GM23338 (cell line): Measurements from ENCODE around the gene GGTLC2. TPM values are rescaled to one million over a fixed set of nuclear protein-coding genes. Genes with fewer than 3 reads are reported as not detected.

Experiments used
- ATAC-seq: fragments of 200-7000 bp; cut with Tn5 transposase; 3 replicates; pipeline ENCODE4 v1.9.1; 2020
- DNase-seq: peaks from one replicate; pipeline ENCODE4 v3.0.0-alpha.2; 2015; ENCODE audit warnings: low spot score
- H2AFZ ChIP-seq: fragments of 200-600 bp; sonication (generic); 2 replicates; pipeline ENCODE4 v1.8.0; 2016; ENCODE audit warnings: antibody characterized with exemption, mild to moderate bottlenecking, moderate library complexity
- H3F3A ChIP-seq: fragments of 200-600 bp; sonication (generic); replicated peaks from 2 replicates; pipeline ENCODE4 v1.8.0; 2017; ENCODE audit warnings: antibody characterized with exemption, mixed run types, low read depth
- H3K27ac ChIP-seq: fragments of 200-600 bp; sonication (generic); 2 replicates; pipeline ENCODE4 v1.6.1; 2016; ENCODE audit warnings: low read depth
- H3K27me3 ChIP-seq: fragments of 200-600 bp; sonication (generic); 2 replicates; pipeline ENCODE4 v1.8.0; 2016; ENCODE audit warnings: mild to moderate bottlenecking, mixed run types, moderate library complexity; ENCODE audit not compliant: insufficient read depth
- H3K36me3 ChIP-seq: fragments of 200-600 bp; sonication (generic); 2 replicates; pipeline ENCODE4 v1.8.0; 2016; ENCODE audit warnings: mild to moderate bottlenecking; ENCODE audit not compliant: insufficient read depth
- H3K4me1 ChIP-seq: fragments of 200-600 bp; sonication (generic); 2 replicates; pipeline ENCODE4 v1.8.0; 2016; ENCODE audit warnings: mild to moderate bottlenecking, moderate library complexity; ENCODE audit not compliant: insufficient read depth
- H3K4me2 ChIP-seq: fragments of 200-600 bp; sonication (generic); 2 replicates; pipeline ENCODE4 v1.7.1; 2017; ENCODE audit warnings: mixed run types
- H3K4me3 ChIP-seq: fragments of 200-600 bp; sonication (generic); 2 replicates; pipeline ENCODE4 v1.6.1; 2016; ENCODE audit warnings: mixed run types
- H3K79me2 ChIP-seq: fragments of 200-600 bp; sonication (generic); replicated peaks from 2 replicates; pipeline ENCODE4 v1.8.0; 2017; ENCODE audit warnings: mild to moderate bottlenecking; ENCODE audit not compliant: insufficient read depth
- H3K9me2 ChIP-seq: fragments of 200-600 bp; sonication (generic); 2 replicates; pipeline ENCODE4 v1.8.0; 2017; ENCODE audit not compliant: insufficient read depth
- H4K20me1 ChIP-seq: fragments of 200-600 bp; sonication (generic); replicated peaks from 2 replicates; pipeline ENCODE4 v1.8.0; 2017; ENCODE audit warnings: mild to moderate bottlenecking; ENCODE audit not compliant: insufficient read depth
- H3K27ac Mint-ChIP-seq: 2 replicates; pipeline ENCODE4 v1.8.0; 2020; ENCODE audit warnings: inconsistent platforms, mild to moderate bottlenecking, moderate library complexity, mixed read lengths
- H3K27me3 Mint-ChIP-seq: 3 replicates; pipeline ENCODE4 v1.8.0; 2022; ENCODE audit warnings: low read depth, mild to moderate bottlenecking, moderate library complexity, mixed read lengths, inconsistent platforms; ENCODE audit not compliant: insufficient read depth, poor library complexity
- H3K36me3 Mint-ChIP-seq: 3 replicates; pipeline ENCODE4 v1.8.0; 2021; ENCODE audit warnings: low read depth, mild to moderate bottlenecking, inconsistent platforms, moderate library complexity, mixed read lengths
- H3K4me1 Mint-ChIP-seq: 3 replicates; pipeline ENCODE4 v1.8.0; 2020; ENCODE audit warnings: mild to moderate bottlenecking, inconsistent platforms, mixed read lengths
- H3K4me3 Mint-ChIP-seq: 3 replicates; pipeline ENCODE4 v1.8.0; 2021; ENCODE audit warnings: moderate library complexity, mild to moderate bottlenecking, inconsistent platforms, mixed read lengths
- H3K9me3 Mint-ChIP-seq: 3 replicates; pipeline ENCODE4 v1.8.0; 2020; ENCODE audit warnings: moderate library complexity, mild to moderate bottlenecking, inconsistent platforms, mixed read lengths
- CREB1 ChIP-seq: fragments of 250-450 bp; sonication (Bioruptor Pico); IDR thresholded peaks from 2 replicates; pipeline ENCODE4 v1.5.0; 2020; ENCODE audit warnings: low read depth, mild to moderate bottlenecking, moderate library complexity
- EZH2 ChIP-seq: fragments of 200-600 bp; sonication (generic); IDR thresholded peaks from one replicate; pipeline ENCODE4 v1.8.0; 2017; ENCODE audit warnings: antibody characterized with exemption, mild to moderate bottlenecking, low read depth; ENCODE audit not compliant: unreplicated experiment
- EZH2phosphoT487 ChIP-seq: fragments of 200-600 bp; sonication (generic); IDR thresholded peaks from one replicate; pipeline ENCODE4 v1.8.1; 2018; ENCODE audit warnings: antibody characterized with exemption; ENCODE audit not compliant: unreplicated experiment
- JUNB ChIP-seq: IDR thresholded peaks from one replicate; pipeline ENCODE4 v1.6.1; 2016; ENCODE audit warnings: antibody characterized with exemption; ENCODE audit not compliant: unreplicated experiment
- NANOG ChIP-seq: IDR thresholded peaks from 2 replicates; pipeline ENCODE4 v1.6.1; 2016; ENCODE audit warnings: antibody characterized with exemption, borderline replicate concordance
- POLR2AphosphoS5 ChIP-seq: IDR thresholded peaks from 2 replicates; pipeline ENCODE4 v1.6.1; 2016; ENCODE audit warnings: antibody characterized with exemption, low read depth
- STAT1 ChIP-seq: IDR thresholded peaks from one replicate; pipeline ENCODE4 v1.6.1; 2016; ENCODE audit warnings: antibody characterized with exemption; ENCODE audit not compliant: unreplicated experiment
- ZNF114 ChIP-seq: fragments of 250-450 bp; sonication (Bioruptor Pico); IDR thresholded peaks from 2 replicates; pipeline ENCODE4 v1.5.0; 2020; ENCODE audit warnings: mild to moderate bottlenecking, moderate library complexity
- ZNF331 ChIP-seq: fragments of 250-450 bp; sonication (Bioruptor Pico); IDR thresholded peaks from 2 replicates; pipeline ENCODE4 v1.5.0; 2020; ENCODE audit warnings: low read depth, mild to moderate bottlenecking, moderate library complexity
- polyA plus RNA-seq: library from polyadenylated mRNA; unstranded; fragments of >200 nt; fragmentation: Nextera tagmentation; extraction: Ambion mirVana; gene quantifications from 2 replicates; pipeline ENCODE4 v1.2.1, GENCODE V29; 2016
- total RNA-seq: library from RNA; depleted of rRNA; stranded (reverse); fragments of >200 nt; shearing (Covaris generic); gene quantifications from 2 replicates; pipeline ENCODE4 v1.2.3, GENCODE V29; 2014
- TF ChIP-seq, protein P1 (sequence below), 2 experiments: fragments of 200-600 bp in 1 of 2; sonication (generic) in 1 of 2; conservative IDR thresholded peaks; 2 replicates each; pipeline versions ENCODE4 v1.5.1 to v1.6.1; 2016 to 2017; ENCODE audit warnings: antibody characterized with exemption in 2 of 2, low read depth in 2 of 2, mild to moderate bottlenecking in 2 of 2, moderate library complexity in 1 of 2
- TF ChIP-seq, protein P2 (sequence below): fragments of 250-450 bp; sonication (Bioruptor Pico); IDR thresholded peaks from 2 replicates; pipeline ENCODE4 v1.5.0; 2020; ENCODE audit warnings: mild to moderate bottlenecking, moderate library complexity
- TF ChIP-seq, protein P3 (sequence below): IDR thresholded peaks from one replicate; pipeline ENCODE4 v1.6.1; 2018; ENCODE audit warnings: antibody characterized with exemption; ENCODE audit not compliant: unreplicated experiment
- TF ChIP-seq, protein P4 (sequence below): IDR thresholded peaks from 2 replicates; pipeline ENCODE4 v1.6.1; 2016; ENCODE audit warnings: antibody characterized with exemption

The GGTLC2 gene
- total and polyA plus RNA-seq, 2 experiments from 2014 or later: not detected

DNA sequence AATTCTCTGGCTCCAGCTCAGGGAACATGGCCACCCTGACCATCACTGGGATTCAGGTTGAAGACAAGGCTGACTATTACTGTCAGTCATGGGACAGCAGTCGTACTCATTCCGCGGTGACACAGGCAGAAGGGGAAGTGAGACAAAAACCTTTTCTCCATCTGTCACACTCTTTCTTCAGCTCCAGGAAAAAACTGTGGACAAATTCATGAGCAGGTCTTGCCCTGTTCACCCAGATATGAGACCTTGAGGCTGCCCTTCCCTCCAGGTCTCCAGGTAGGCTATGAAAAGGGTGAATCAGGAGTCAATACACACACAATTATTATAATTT, 39.4 kb upstream of the GGTLC2 start:
- peaks cover 3% of the 10 kb centered on the region; the same call in 2 of the 3 replicates for H3K9me3 Mint-ChIP-seq
- Histone ChIP-seq H4K20me1 (no peaks in the 10 kb centered on the region), H3K4me3 (no peak overlapping the region), H3K27me3 (peaks cover 99% of the 10 kb centered on the region), H3K9me2 (peaks cover 10% of the 10 kb centered on the region), H2AFZ (no peak overlapping the region), H3F3A (no peaks in the 10 kb centered on the region), H3K27ac (no peak overlapping the region), H3K36me3 (no peaks in the 10 kb centered on the region), H3K4me1 (no peaks in the 10 kb centered on the region), H3K4me2 (no peak overlapping the region), H3K79me2 (no peaks in the 10 kb centered on the region)
- DNase-seq (no peak), ATAC-seq (no peak)
- H3K4me1 Mint-ChIP-seq: peaks cover 14% of the 10 kb centered on the region
- TF ChIP-seq, protein P1, sequence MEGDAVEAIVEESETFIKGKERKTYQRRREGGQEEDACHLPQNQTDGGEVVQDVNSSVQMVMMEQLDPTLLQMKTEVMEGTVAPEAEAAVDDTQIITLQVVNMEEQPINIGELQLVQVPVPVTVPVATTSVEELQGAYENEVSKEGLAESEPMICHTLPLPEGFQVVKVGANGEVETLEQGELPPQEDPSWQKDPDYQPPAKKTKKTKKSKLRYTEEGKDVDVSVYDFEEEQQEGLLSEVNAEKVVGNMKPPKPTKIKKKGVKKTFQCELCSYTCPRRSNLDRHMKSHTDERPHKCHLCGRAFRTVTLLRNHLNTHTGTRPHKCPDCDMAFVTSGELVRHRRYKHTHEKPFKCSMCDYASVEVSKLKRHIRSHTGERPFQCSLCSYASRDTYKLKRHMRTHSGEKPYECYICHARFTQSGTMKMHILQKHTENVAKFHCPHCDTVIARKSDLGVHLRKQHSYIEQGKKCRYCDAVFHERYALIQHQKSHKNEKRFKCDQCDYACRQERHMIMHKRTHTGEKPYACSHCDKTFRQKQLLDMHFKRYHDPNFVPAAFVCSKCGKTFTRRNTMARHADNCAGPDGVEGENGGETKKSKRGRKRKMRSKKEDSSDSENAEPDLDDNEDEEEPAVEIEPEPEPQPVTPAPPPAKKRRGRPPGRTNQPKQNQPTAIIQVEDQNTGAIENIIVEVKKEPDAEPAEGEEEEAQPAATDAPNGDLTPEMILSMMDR (conservative IDR thresholded peaks at IDR 0.05; ENCODE audit: low read depth in 2 of 2): no peak
- TF ChIP-seq CREB1 (CRISPR knock-in tag) (no peak), ZNF331 (CRISPR knock-in tag) (no peak), JUNB (no peak), STAT1 (no peak), EZH2phosphoT487 (no peak), NANOG (no peak), ZNF114 (CRISPR knock-in tag) (no peak), POLR2AphosphoS5 (no peak), EZH2 (no peak)
- TF ChIP-seq, protein P2, sequence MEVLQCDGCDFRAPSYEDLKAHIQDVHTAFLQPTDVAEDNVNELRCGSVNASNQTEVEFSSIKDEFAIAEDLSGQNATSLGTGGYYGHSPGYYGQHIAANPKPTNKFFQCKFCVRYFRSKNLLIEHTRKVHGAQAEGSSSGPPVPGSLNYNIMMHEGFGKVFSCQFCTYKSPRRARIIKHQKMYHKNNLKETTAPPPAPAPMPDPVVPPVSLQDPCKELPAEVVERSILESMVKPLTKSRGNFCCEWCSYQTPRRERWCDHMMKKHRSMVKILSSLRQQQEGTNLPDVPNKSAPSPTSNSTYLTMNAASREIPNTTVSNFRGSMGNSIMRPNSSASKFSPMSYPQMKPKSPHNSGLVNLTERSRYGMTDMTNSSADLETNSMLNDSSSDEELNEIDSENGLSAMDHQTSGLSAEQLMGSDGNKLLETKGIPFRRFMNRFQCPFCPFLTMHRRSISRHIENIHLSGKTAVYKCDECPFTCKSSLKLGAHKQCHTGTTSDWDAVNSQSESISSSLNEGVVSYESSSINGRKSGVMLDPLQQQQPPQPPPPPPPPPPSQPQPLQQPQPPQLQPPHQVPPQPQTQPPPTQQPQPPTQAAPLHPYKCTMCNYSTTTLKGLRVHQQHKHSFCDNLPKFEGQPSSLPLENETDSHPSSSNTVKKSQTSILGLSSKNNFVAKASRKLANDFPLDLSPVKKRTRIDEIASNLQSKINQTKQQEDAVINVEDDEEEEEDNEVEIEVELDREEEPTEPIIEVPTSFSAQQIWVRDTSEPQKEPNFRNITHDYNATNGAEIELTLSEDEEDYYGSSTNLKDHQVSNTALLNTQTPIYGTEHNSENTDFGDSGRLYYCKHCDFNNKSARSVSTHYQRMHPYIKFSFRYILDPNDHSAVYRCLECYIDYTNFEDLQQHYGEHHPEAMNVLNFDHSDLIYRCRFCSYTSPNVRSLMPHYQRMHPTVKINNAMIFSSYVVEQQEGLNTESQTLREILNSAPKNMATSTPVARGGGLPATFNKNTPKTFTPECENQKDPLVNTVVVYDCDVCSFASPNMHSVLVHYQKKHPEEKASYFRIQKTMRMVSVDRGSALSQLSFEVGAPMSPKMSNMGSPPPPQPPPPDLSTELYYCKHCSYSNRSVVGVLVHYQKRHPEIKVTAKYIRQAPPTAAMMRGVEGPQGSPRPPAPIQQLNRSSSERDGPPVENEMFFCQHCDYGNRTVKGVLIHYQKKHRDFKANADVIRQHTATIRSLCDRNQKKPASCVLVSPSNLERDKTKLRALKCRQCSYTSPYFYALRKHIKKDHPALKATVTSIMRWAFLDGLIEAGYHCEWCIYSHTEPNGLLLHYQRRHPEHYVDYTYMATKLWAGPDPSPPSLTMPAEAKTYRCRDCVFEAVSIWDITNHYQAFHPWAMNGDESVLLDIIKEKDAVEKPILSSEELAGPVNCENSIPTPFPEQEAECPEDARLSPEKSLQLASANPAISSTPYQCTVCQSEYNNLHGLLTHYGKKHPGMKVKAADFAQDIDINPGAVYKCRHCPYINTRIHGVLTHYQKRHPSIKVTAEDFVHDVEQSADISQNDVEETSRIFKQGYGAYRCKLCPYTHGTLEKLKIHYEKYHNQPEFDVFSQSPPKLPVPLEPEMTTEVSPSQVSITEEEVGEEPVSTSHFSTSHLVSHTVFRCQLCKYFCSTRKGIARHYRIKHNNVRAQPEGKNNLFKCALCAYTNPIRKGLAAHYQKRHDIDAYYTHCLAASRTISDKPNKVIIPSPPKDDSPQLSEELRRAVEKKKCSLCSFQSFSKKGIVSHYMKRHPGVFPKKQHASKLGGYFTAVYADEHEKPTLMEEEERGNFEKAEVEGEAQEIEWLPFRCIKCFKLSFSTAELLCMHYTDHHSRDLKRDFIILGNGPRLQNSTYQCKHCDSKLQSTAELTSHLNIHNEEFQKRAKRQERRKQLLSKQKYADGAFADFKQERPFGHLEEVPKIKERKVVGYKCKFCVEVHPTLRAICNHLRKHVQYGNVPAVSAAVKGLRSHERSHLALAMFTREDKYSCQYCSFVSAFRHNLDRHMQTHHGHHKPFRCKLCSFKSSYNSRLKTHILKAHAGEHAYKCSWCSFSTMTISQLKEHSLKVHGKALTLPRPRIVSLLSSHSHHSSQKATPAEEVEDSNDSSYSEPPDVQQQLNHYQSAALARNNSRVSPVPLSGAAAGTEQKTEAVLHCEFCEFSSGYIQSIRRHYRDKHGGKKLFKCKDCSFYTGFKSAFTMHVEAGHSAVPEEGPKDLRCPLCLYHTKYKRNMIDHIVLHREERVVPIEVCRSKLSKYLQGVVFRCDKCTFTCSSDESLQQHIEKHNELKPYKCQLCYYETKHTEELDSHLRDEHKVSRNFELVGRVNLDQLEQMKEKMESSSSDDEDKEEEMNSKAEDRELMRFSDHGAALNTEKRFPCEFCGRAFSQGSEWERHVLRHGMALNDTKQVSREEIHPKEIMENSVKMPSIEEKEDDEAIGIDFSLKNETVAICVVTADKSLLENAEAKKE: no peak
- TF ChIP-seq, protein P3, sequence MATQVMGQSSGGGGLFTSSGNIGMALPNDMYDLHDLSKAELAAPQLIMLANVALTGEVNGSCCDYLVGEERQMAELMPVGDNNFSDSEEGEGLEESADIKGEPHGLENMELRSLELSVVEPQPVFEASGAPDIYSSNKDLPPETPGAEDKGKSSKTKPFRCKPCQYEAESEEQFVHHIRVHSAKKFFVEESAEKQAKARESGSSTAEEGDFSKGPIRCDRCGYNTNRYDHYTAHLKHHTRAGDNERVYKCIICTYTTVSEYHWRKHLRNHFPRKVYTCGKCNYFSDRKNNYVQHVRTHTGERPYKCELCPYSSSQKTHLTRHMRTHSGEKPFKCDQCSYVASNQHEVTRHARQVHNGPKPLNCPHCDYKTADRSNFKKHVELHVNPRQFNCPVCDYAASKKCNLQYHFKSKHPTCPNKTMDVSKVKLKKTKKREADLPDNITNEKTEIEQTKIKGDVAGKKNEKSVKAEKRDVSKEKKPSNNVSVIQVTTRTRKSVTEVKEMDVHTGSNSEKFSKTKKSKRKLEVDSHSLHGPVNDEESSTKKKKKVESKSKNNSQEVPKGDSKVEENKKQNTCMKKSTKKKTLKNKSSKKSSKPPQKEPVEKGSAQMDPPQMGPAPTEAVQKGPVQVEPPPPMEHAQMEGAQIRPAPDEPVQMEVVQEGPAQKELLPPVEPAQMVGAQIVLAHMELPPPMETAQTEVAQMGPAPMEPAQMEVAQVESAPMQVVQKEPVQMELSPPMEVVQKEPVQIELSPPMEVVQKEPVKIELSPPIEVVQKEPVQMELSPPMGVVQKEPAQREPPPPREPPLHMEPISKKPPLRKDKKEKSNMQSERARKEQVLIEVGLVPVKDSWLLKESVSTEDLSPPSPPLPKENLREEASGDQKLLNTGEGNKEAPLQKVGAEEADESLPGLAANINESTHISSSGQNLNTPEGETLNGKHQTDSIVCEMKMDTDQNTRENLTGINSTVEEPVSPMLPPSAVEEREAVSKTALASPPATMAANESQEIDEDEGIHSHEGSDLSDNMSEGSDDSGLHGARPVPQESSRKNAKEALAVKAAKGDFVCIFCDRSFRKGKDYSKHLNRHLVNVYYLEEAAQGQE: no peak
- TF ChIP-seq, protein P4, sequence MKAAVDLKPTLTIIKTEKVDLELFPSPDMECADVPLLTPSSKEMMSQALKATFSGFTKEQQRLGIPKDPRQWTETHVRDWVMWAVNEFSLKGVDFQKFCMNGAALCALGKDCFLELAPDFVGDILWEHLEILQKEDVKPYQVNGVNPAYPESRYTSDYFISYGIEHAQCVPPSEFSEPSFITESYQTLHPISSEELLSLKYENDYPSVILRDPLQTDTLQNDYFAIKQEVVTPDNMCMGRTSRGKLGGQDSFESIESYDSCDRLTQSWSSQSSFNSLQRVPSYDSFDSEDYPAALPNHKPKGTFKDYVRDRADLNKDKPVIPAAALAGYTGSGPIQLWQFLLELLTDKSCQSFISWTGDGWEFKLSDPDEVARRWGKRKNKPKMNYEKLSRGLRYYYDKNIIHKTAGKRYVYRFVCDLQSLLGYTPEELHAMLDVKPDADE: no peak
- H3K27me3 Mint-ChIP-seq: peaks cover 73% of the 10 kb centered on the region
- H3K27ac Mint-ChIP-seq: no peak overlapping the region
- no peak overlapping the region for H3K4me3 Mint-ChIP-seq
- no peaks in the 10 kb centered on the region for H3K36me3 Mint-ChIP-seq
